ENCODE measurements around the gene C1QTNF8.

C1QTNF8 gene

DNA sequence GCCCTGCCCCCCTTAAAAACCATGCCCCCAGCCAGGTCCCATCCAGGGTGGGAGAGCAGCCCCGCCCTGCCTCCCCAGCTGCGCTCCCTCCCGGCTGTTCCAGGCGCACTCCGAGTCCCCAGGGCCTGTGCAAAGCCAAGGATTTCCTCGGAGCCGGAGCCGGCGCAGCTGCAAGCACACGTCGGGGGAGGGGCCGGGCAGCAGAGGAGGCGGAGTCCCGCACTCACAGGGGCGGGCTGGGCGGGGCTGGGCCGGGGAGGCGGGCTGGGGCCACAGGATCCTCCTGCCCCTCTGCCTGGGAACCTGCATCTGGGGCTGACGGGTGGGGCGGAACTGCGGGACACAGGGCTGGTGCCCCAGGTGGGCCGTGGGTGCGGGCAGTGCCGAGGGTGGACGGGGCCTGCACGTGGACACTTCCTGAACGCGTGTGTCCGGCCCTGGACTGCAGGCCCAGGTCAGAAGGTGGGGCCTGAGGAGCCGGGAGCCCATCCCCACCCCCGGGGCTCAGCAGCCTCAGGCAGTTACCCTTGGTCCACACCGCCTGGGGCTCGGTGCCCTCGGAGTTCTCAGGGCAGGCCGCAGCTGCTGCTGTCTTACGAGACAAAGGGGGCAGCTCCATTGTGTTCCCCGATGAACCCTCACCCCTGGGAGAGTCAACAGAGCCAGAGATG, 47.5 kb downstream of the C1QTNF8 start:
- TF ChIP-seq POLR2AphosphoS5 (IDR thresholded peaks at IDR 0.05; ENCODE audit: low read depth, low read length) = no peak
- no peak for TF ChIP-seq REST (IDR thresholded peaks at IDR 0.05; ENCODE audit: insufficient read depth in 1 of 2, low read depth in 2 of 2, low read length in 2 of 2)
- no peak for TF ChIP-seq SIN3A (IDR thresholded peaks at IDR 0.05; ENCODE audit: borderline replicate concordance, insufficient read depth, low read length)
- TF ChIP-seq FOXP2 (optimal IDR thresholded peaks at IDR 0.05; ENCODE audit: borderline replicate concordance, extremely low read depth, extremely low read length, insufficient read depth) = no peak
- no peak for TF ChIP-seq TAF1 (IDR thresholded peaks at IDR 0.05; ENCODE audit: borderline replicate concordance, insufficient read depth, low read length)

GRCh38 chr16:1047801-1048200, 48.2 kb downstream of the C1QTNF8 start:
- no peak for TF ChIP-seq SIN3A (IDR thresholded peaks at IDR 0.05; ENCODE audit: borderline replicate concordance, insufficient read depth, low read length)
- TF ChIP-seq TAF1 (IDR thresholded peaks at IDR 0.05; ENCODE audit: borderline replicate concordance, insufficient read depth, low read length) = no peak
- no peak for TF ChIP-seq FOXP2 (optimal IDR thresholded peaks at IDR 0.05; ENCODE audit: borderline replicate concordance, extremely low read depth, extremely low read length, insufficient read depth)
- no peak for TF ChIP-seq REST (IDR thresholded peaks at IDR 0.05; ENCODE audit: insufficient read depth in 1 of 2, low read depth in 2 of 2, low read length in 2 of 2)
- no peak for TF ChIP-seq POLR2AphosphoS5 (IDR thresholded peaks at IDR 0.05; ENCODE audit: low read depth, low read length)

DNA sequence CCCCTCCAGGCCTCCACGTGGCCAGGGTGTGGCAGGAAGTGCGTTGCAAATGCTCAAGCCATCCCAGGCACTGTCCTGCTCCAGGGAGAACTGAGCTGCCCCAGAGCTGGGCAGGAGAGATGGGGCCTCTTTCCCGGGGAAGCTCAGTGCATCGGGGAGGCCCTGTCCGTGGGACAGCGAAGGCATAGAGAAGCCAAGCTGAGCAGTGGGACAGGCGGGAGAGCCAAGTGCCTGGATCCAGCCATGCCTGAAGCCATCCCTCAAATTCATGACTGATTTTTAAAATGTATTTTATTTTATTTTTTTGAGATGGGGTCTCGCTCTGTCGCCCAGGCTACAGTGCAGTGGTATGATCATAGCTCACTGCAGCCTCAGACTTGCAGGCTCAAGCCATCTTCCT, 48.9 kb downstream of the C1QTNF8 start:
- no peak for TF ChIP-seq TAF1 (IDR thresholded peaks at IDR 0.05; ENCODE audit: borderline replicate concordance, insufficient read depth, low read length)
- TF ChIP-seq REST (IDR thresholded peaks at IDR 0.05; ENCODE audit: insufficient read depth in 1 of 2, low read depth in 2 of 2, low read length in 2 of 2) = no peak
- no peak for TF ChIP-seq SIN3A (IDR thresholded peaks at IDR 0.05; ENCODE audit: borderline replicate concordance, insufficient read depth, low read length)
- TF ChIP-seq POLR2AphosphoS5 (IDR thresholded peaks at IDR 0.05; ENCODE audit: low read depth, low read length) = no peak
- no peak for TF ChIP-seq FOXP2 (optimal IDR thresholded peaks at IDR 0.05; ENCODE audit: borderline replicate concordance, extremely low read depth, extremely low read length, insufficient read depth)

DNA sequence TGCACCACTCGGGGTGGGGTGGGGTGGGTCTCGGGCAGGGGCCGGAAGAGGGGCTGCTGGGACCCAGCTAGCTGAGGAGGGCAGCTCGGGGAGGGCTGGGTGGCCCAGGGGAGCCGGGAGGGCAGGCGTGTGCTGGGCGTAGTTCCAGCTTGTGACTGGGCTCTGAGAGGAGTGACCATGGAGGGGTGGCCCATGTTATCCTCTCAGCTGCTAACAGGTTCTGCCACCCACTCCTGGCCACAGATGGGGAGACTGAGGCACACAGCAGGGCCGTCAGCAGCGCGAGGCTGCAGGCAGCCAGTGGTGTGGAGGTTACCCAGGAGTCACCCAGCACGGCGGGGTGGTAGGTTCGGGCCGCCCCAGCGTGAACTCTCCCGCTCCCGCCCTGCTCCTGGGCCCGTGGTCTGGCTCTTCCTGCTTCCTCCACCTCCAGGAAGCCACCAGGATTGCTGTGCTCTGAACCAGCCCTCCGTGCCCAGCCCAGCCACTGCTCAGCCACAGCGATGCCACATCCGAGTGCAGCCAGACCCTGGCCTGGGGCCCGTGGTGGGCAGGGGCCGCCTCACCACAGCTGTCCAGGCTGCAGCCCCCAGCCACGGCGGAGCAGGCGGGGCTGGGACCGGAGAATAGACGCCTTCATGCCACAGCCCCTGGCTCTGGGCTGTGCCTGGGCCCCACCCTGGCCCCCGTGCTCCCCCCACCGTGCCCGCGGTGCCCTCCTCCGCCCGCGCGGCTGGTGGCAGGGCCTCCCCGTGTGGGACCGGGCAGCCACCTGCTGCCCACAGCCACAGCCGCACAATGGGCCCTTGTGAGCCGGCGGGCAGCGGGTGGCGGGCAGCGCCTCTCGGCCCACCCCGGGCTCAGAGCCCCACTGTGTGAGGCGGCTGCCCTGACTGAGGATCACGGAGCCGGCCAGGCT, 49.8 kb downstream of the C1QTNF8 start:
- no peak for TF ChIP-seq SIN3A (IDR thresholded peaks at IDR 0.05; ENCODE audit: borderline replicate concordance, insufficient read depth, low read length)
- no peak for TF ChIP-seq POLR2AphosphoS5 (IDR thresholded peaks at IDR 0.05; ENCODE audit: low read depth, low read length)
- no peak for TF ChIP-seq TAF1 (IDR thresholded peaks at IDR 0.05; ENCODE audit: borderline replicate concordance, insufficient read depth, low read length)
- no peak for TF ChIP-seq FOXP2 (optimal IDR thresholded peaks at IDR 0.05; ENCODE audit: borderline replicate concordance, extremely low read depth, extremely low read length, insufficient read depth)
- no peak for TF ChIP-seq REST (IDR thresholded peaks at IDR 0.05; ENCODE audit: insufficient read depth in 1 of 2, low read depth in 2 of 2, low read length in 2 of 2)

All from PFSK-1 (cell line).